Mucosa of descending colon (tissue), 3 donors: Measurements from ENCODE around the gene MEX3C. TPM values are rescaled to one million over a fixed set of nuclear protein-coding genes. Genes with fewer than 3 reads are reported as not detected.

Experiments
- ATAC-seq: fragments of 200-7000 bp; cut with Tn5 transposase; one replicate; pipeline ENCODE4 v1.9.1; 2020; ENCODE audit warnings: mild to moderate bottlenecking, moderate library complexity
- DNase-seq, 3 donors: peaks; one replicate each; pipeline ENCODE4 v3.0.0-alpha.2; 2020
- H3K36me3 ChIP-seq: fragments of 200-600 bp; one replicate; pipeline ENCODE4 v1.8.0; 2021; ENCODE audit warnings: low read depth, mild to moderate bottlenecking
- H3K4me1 ChIP-seq: fragments of 200-600 bp; one replicate; pipeline ENCODE4 v1.8.0; 2021; ENCODE audit warnings: low read depth, mild to moderate bottlenecking
- H3K4me3 ChIP-seq: fragments of 200-600 bp; one replicate; pipeline ENCODE4 v1.8.0; 2021; ENCODE audit warnings: mild to moderate bottlenecking
- H3K9me3 ChIP-seq: fragments of 200-600 bp; one replicate; pipeline ENCODE4 v1.8.0; 2021; ENCODE audit warnings: mild to moderate bottlenecking
- intact Hi-C, 2 donors: fragments of 100-400 bp; cut with DNase I in 1 of 2; cut with micrococcal nuclease in 1 of 2; formaldehyde crosslinking; loops; one replicate each; pipeline versions ENCODE4 v1.11.0 to v1.11.1; 2022; cut with DNase I, micrococcal nuclease
- total RNA-seq, 3 donors: library from RNA; stranded (reverse); fragmentation: NEBNext Ultra II Directional in 2 of 3; extraction: Animal tissue kit (Norgen Biotek cat#: 25700) in 2 of 3; gene quantifications; one replicate each; pipeline versions ENCODE4 v1.2.1 to v1.2.4, GENCODE V29; 2021 to 2023
- TF ChIP-seq, protein P1 (sequence below): fragments of 200-600 bp; IDR thresholded peaks from one replicate; pipeline ENCODE4 v1.8.0; 2022; ENCODE audit warnings: antibody characterized with exemption, mild to moderate bottlenecking
- donor health status: DM: no; HTN: no; CAD: no; lungs with moderate emphysema.
- donor health status: DM: no; HTN: no; CAD: no.
- donor health status: DM: no; HTN: yes; CAD: no.

Gene MEX3C
- total RNA-seq, 3 donors from 2014 or later, result 20.8 to 30.1 (median 27.0) TPM

DNA sequence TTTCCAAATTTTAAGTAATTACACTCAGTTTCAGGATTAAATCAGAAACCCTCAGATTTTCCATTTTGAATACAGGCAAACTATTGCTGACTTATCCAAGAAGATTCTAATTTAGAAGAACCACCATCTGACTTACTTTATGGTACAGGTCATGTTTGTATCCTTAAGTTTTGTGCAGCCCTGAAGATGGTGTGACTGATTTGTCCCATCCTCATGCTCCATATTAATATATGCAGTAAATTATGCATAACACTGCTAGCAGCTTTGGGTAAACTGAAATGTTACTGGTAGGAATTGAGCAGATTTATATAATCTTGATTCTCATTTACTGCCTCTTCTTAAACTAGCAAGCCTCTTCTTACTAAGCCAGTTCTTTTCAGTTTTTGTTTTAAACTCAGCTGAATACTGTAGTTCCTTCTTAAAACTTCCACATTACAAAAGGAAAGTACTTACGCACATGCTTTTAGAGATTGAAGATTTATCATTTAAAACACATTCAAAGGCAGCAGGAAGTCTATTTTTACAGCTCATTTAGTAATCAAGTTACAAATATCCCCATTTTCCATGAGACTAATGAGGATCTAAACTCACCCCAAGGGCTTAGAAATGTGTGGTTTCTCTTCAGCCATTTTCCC, 25.7 kb downstream of the MEX3C start:
- intact Hi-C loops, result no loop called here
- Histone ChIP-seq H3K4me1 (no peaks in the 10 kb centered on the region), H3K9me3 (no peaks in the 10 kb centered on the region), H3K36me3 (no peaks in the 10 kb centered on the region), H3K4me3 (no peak overlapping the region)
- no peak for ATAC-seq
- no peak for DNase-seq
- TF ChIP-seq, protein P1, sequence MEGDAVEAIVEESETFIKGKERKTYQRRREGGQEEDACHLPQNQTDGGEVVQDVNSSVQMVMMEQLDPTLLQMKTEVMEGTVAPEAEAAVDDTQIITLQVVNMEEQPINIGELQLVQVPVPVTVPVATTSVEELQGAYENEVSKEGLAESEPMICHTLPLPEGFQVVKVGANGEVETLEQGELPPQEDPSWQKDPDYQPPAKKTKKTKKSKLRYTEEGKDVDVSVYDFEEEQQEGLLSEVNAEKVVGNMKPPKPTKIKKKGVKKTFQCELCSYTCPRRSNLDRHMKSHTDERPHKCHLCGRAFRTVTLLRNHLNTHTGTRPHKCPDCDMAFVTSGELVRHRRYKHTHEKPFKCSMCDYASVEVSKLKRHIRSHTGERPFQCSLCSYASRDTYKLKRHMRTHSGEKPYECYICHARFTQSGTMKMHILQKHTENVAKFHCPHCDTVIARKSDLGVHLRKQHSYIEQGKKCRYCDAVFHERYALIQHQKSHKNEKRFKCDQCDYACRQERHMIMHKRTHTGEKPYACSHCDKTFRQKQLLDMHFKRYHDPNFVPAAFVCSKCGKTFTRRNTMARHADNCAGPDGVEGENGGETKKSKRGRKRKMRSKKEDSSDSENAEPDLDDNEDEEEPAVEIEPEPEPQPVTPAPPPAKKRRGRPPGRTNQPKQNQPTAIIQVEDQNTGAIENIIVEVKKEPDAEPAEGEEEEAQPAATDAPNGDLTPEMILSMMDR, result no peak

DNA sequence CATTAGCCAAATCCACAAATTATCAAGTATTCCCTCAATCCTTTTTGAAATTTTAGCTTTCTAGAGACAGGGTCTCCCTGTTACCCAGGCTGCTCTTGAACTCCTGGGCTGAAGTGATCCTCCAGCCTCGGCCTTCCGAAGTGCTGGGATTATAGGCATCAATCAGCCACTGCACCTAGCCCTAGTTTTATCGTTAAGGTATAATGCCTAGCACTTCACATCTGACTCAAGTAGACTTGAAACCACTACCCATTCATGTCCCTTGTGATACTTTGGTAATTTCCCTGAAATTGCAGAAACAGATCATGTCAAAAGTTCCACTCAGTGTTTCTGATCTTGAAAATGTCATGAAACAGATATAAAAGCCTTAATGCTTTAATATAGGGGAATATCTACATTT, 26.3 kb downstream of the MEX3C start:
- Histone ChIP-seq H3K4me3 (no peak overlapping the region), H3K36me3 (no peaks in the 10 kb centered on the region), H3K4me1 (no peaks in the 10 kb centered on the region), H3K9me3 (no peaks in the 10 kb centered on the region)
- DNase-seq (no peak), ATAC-seq (no peak)
- TF ChIP-seq, protein P1, result no peak
- intact Hi-C loops, result no loop called here

DNA sequence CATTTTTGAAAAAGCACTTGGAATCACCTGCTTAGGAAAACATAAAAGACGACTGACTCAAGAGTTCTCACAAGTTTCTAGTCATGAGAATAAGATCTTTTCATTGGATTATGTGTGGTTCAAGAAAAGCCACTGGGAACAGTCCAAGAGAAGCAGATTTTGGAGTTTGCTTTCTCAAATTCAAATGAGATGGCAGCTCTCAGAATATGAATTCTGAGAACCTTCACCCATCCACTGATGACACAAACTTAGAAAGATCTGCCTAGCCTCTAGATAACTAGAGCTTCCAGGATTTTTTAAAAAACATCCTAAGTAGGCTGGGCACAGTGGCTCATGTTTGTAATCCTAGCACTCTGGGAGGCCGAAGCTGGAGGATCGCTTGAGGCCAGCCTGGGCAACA, 26.8 kb downstream of the MEX3C start:
- intact Hi-C loops, result no loop called here
- no peaks in the 10 kb centered on the region for H3K4me1 ChIP-seq
- ATAC-seq, result no peak

DNA sequence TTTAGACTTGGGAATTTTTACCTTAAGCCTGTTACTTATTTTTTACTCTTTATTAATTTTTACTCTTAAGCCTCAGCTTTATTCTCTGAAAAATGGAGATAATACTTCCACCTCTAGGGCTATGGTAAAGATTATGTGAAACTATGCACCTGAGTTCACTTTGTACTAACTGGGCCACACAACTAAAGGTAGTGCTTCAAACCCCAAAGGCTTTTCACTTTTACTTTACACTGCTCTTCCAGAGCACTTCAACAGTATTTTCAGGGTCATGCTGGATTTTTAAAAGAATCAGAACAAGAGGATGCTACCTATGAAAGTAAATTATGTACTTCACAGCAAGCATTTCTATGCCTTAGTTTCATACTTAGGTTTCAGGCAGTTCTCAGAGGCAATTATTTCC, 27.8 kb downstream of the MEX3C start:
- H3K4me3 ChIP-seq, result no peak overlapping the region

More for the DNA sequence above, 26.8 kb downstream of the MEX3C start:
- TF ChIP-seq, protein P1, result no peak
- Histone ChIP-seq H3K36me3 (no peaks in the 10 kb centered on the region), H3K4me3 (no peak overlapping the region), H3K9me3 (no peaks in the 10 kb centered on the region)
- no peak for DNase-seq

DNA sequence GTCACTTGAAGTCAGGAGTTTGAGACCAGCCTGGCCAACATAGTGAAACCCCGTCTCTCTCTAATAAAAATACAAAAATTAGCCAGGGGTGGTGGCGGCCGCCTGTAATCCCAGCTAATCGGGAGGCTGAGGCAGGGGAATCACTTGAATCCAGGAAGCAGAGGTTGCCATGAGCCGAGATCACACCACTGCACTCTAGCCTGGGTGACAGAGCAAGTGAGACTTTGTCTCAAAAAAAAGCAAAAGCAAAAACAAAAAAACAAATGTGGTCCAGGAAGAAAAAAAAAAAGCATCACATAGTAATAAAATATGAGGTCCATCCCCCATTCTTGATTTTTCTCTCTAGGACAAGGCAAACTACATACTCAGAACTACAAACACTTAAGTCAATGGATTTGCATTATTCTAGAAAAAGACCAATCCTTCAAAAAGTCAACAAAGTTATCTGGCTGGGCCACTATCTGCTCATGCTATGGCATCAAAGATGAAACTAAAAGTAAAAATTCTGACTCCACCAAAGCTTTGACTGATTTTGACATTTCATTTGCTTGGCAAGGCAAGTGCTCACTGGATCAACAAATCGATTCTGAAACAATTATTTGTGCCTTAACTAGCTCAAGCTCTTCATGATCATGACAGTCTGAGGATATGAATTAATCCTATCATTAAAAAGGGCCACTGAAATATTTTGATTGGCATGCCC, 28.4 kb downstream of the MEX3C start:
- no peaks in the 10 kb centered on the region for H3K4me1 ChIP-seq
- intact Hi-C loops, result no loop called here
- H3K9me3 ChIP-seq, result no peaks in the 10 kb centered on the region
- H3K36me3 ChIP-seq, result no peaks in the 10 kb centered on the region
- DNase-seq (no peak), ATAC-seq (no peak)
- H3K4me3 ChIP-seq, result no peak overlapping the region
- TF ChIP-seq, protein P1, result no peak

More for the DNA sequence above, 27.8 kb downstream of the MEX3C start:
- Histone ChIP-seq H3K9me3 (no peaks in the 10 kb centered on the region), H3K4me1 (no peaks in the 10 kb centered on the region), H3K36me3 (no peaks in the 10 kb centered on the region)
- ATAC-seq (no peak), DNase-seq (no peak)
- intact Hi-C loops, result no loop called here
- TF ChIP-seq, protein P1, result no peak
